HG02588 (cell line): ENCODE measurements around the gene CAMTA1.

ENCODE experiments used
- ATAC-seq: cut with Tn5 transposase; IDR thresholded peaks from one replicate; pipeline ENCODE4 v1.9.1; 2021; ENCODE audit warnings: mild to moderate bottlenecking, moderate library complexity; ENCODE audit not compliant: unreplicated experiment

Gene CAMTA1

DNA sequence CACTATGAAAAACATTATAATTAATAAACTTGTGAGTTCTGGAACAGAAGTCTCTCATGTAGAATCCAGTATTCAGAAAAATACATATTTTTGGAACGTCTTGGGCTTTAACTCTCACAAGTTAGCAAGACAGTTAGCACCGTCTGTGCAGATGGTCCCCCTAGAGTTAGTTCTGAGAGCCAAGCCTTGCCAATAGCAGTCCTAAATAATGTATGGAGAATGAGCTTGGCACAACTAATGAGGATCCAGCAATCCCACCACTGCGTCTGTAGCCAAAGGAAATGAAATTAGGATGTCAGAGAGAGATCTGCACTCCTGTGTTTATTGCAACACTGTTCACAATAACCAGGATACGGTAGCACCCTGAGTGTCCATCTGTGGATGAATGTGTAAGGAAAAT is 931.3 kb downstream of the CAMTA1 start:
- no peak for ATAC-seq

DNA sequence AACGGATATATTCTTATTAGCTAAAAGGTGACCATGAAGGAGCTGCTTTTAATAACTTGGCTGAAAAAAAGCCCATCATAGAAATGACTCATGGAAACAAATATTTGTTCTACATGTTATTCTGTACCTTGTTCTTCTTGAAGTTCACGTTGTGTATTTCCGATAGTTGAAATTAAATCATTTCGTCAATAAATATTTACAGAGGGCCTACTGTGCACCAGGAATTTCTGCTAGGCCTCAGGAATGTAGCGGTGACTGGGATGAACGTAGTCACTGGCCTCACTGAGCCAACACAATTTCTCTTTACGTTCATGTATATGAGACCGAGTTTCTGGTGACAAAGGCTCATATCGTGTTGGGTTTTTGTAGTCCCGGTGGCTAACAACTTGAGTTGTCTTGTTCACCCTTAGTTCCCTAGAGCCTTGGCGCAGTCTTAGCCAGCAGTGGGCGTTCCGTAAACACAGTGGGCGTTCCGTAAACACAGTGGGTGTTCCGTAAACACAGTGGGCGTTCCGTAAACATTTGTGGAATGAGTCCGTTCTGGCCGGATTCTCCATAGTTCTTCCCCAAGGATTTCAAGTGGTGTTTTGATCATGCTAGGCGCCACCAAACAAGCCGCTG is 932.6 kb downstream of the CAMTA1 start:
- ATAC-seq = no peak

DNA sequence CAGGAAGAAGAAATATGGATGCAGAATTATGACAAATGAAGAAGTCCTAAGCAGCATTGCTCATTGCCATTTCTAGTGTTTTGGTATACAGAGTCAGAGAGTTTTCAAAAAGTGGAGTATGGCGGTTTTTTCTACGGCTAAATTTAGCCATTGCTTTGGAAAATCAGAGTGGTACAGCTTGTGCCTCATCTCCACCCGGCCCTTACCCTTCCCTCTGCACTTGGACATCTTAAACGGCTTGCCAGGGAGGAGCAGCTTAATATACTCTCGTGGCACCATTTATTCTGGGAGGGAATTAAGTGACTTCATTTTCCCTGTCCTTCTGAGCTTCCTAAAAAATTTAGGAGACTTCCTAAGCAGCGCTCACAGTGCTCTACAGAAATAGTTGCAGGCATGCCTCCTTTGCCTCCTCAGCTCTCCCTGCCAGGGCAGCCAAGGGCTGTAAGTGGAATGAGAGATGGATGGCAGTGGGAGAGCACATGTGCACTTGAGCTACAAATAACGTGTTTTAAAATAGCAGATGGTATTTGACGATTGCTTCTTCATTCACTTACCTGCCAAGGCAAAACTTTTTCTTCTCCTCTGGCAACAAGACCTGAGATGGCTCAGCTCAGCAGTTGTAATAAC is 934.3 kb downstream of the CAMTA1 start:
- ATAC-seq = no peak

DNA sequence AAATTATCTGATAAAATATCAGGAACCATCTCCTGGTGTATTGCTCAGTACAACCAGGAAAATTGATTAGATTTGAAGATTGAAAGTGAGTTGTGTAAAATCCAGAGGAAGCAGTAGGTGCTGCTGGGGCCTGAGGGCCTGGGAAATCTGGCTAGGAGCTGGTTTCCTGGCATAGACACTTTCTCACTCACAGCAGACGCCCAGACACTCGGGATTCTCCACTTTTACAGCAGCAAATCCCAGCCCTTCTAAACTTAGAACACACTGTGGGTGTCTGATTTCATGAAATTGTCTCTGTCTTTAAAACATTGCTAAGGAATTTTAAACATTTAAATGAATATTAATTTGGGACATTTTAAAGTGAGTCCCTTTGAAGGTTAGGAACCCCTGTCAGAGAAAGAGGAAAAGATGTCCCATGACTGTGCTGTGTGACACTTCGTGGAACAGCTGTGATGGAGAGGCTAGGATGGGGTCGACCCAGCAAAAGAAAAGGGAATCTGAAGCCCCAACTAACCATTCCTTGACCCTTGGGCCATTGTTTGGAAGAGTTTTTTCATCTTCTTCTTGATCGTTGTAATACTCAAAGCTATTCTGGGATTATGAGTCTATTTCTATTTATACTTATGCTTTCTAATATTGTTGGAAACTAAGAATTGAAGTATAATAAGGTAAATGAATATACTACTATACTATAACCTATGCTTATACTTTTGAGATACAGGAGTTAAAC is 936.9 kb downstream of the CAMTA1 start:
- ATAC-seq = no peak

GRCh38 chr1:7722670-7723012 is 937.4 kb downstream of the CAMTA1 start:
- no peak for ATAC-seq

- ATAC-seq = no peak
Measured at GRCh38 chr1:7726623-7727022, 941.4 kb downstream of the CAMTA1 start.

- no peak for ATAC-seq
Measured at GRCh38 chr1:7727809-7728471, 942.7 kb downstream of the CAMTA1 start.

DNA sequence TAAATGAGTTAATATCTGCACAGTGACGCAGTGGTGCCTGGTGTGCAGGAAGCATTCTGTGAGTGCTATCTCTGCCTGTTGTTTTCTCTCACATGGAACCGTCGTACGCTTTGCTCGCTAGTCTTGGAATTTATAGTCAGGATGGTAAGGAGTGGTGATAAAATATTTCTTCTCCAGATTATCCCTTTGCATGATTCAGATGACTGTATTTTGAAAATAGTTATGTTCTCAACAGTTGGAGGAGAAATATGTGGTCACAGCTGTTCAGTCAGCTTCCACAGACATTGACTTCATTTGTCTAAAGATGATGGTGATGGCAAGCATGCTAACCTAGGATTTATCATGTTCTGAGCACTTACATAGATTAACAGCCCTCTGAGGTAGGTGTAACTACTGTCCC is 944.5 kb downstream of the CAMTA1 start:
- no peak for ATAC-seq

- ATAC-seq = no peak
Measured at GRCh38 chr1:7732331-7732730, 947.1 kb downstream of the CAMTA1 start.

DNA sequence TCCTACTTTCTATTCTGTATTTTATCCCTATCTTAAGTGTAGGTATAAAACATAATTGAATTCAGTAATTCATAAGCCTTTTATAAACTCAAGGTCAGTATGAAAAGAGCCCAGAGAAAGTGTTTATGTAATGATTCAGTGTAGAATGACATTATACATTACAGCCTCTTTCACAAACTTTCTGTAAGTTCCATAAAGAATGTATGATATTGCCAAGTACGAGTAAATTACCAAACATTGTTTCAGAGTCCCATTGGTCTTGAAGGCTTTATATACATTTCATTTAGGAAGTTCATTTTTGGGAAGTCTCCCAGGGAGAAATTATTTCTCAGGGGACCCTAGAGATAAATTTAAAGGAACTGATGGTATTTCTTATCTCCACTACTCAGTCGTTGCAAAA is 948.0 kb downstream of the CAMTA1 start:
- no peak for ATAC-seq

DNA sequence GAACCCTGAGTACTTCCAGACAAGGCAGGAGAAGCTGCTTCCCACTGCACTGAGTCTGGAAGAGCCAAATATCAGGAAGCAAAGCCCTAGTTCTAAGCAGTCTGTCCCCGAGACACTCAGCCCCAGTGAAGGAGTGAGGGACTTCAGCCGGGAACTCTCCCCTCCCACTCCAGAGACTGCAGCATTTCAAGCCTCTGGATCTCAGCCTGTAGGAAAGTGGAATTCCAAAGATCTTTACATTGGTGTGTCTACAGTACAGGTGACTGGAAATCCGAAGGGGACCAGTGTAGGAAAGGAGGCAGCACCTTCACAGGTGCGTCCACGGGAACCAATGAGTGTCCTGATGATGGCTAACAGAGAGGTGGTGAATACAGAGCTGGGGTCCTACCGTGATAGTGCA is 952.8 kb downstream of the CAMTA1 start:
- no peak for ATAC-seq

GRCh38 chr1:7743346-7743745 is 958.1 kb downstream of the CAMTA1 start:
- ATAC-seq = no peak

GRCh38 chr1:7744882-7745281 is 959.6 kb downstream of the CAMTA1 start:
- no peak for ATAC-seq

- no peak for ATAC-seq
Measured at GRCh38 chr1:7745783-7746182, 960.5 kb downstream of the CAMTA1 start.

GRCh38 chr1:7747605-7748004 is 962.4 kb downstream of the CAMTA1 start:
- ATAC-seq = no peak

DNA sequence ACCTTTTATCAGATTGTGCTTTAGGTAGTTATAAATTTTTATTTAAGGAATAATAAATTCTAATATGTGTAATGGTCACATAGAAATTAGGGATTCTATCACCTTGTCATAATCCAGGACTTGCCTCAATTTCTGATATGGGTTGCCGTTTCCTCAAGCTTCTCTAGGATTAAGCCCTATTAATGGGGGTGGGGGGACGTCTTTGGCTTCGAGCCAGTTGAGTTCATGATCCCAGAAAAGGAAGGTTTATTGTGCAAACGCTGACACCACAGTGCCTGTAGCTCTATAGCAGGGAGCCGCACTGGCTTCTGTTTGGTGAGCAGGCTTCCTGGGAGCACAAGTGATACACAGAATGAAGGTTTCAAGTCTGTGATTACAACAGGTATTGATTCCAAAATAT is 963.9 kb downstream of the CAMTA1 start:
- ATAC-seq = no peak

DNA sequence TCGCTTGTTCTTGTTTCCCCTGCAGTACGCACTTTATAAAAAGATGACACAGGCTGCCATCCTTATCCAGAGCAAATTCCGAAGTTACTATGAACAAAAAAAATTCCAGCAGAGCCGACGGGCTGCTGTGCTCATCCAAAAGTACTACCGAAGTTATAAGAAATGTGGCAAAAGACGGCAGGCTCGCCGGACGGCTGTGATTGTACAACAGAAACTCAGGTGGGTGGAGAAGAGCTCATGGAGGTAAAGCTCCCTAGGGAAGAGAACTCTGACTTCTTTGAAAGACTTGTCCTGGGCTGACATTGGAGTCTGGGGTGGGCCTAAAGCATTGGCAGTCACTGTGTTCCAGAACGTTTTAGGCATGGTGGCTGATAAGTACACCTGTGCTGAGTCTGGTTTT is 965.9 kb downstream of the CAMTA1 start:
- no peak for ATAC-seq

DNA sequence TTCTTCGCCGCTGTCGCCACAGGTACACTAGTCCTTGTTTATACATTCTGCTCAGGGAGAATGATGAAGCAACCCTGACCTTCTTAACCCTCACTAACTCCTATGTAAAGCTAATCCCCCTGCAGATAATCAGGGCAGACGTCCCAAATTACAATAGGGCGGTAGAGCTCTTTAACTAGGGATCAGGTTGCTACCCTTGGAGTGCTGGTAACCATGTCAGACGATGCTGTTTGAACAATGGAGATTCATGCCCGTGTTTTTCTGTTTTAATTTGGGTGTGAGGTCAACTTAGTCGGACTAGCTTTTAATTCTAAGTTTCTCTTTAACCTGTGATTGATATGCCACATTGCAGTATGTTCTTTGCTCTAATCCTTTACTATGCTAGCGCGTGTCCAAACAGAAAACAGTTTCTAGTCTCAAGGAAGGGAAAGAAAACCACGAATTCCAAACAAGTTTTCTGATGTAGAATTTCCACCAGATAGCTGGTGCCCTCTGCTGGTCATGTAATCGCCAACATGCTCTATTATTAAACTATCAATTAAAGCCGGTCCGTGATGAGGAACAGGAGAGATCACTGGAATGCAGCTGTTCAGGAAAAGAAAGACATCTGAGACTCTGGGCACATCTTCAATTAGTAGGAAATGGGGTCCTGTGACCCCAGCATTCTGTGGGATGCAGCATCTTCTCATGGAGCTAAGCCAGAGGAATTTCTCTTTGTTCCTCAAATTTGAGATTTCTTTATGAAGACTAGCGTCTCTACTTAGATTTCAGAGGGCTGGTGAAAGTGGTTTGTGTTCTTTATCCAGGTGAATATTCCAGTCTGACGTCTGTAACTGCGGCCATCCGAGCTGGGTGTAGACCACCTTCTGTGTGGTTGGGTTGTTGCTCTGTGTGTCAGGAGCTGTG is 967.5 kb downstream of the CAMTA1 start:
- ATAC-seq = no peak

DNA sequence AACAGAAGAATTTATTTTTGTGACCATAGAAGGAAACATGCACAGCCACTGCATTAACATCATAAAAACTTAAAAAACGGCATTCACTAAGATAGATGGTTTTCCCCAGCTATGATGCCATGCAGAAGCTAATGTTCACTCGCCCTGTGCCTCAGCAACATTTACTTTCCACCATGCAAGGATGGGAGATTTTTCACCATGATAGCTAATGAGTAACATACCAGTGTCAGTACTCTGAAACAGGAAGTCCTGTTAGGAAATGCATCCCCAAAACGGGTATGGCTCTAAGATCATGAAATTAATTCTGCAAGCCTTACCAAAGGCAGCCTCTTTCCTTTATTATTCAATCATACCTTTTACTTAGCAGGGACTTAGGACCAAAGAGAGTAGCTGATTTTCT is 968.4 kb downstream of the CAMTA1 start:
- no peak for ATAC-seq

DNA sequence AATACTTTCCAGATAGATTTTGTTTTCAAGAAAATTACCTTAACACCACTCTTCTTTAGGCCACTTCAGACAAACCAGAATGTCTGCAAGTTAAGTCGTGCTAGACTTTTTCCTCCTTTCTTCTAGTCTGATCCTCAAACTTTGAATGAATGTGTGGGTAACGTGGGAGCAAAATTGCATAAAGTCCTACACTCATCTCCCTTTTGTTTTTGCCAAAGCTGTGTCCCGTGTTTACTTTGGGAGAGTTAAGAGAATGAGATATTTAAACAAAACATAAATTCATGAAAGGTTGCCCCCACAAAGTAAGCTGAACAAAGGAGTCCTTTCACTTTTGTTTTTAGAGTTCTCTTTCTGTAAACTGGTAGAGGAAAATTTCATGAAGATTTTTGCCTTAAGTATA is 969.0 kb downstream of the CAMTA1 start:
- ATAC-seq = no peak

- no peak for ATAC-seq
Measured at GRCh38 chr1:7755448-7755847, 970.2 kb downstream of the CAMTA1 start.
